ENCODE results near the gene PDE6D. TPM values are rescaled to one million over a fixed set of nuclear protein-coding genes. Genes with fewer than 3 reads are reported as not detected.
A peak's percentile ranks its signal among the peaks of the same experiment; 100 is the strongest.

PDE6D gene
- 10 to 100 TPM; 20.4 to 28.9 TPM for total RNA-seq

GRCh38 chr2:231780909-231781797 is at the start of gene PDE6D:
Gene PDE6D, minus strand, starts transcription at chr2:231781282. Its CDS starts 168 bp downstream, at chr2:231781114.
- peaks cover 40% of the 10 kb centered on the region for H3K4me1 Mint-ChIP-seq
- H3K4me3 Mint-ChIP-seq, result peak within 1 kb of the TSS; percentile 94
- peak within 1 kb of the TSS; percentile 91 for H3K27ac Mint-ChIP-seq

GRCh38 chr2:231821908-231822307 is 40.8 kb upstream of the PDE6D start:
- Mint-ChIP-seq H3K4me3 (no peak overlapping the region), H3K27ac (no peak overlapping the region), H3K9me3 (no peaks in the 10 kb centered on the region), H3K36me3 (ENCODE audit: low read depth) (no peaks in the 10 kb centered on the region), H3K4me1 (no peaks in the 10 kb centered on the region), H3K27me3 (peaks cover 7% of the 10 kb centered on the region)
- ATAC-seq (replicated peaks), result no peak

More at GRCh38 chr2:231780909-231781797, at the start of gene PDE6D:
- Mint-ChIP-seq H3K27me3 (no peaks in the 10 kb centered on the region), H3K36me3 (ENCODE audit: low read depth) (no peaks in the 10 kb centered on the region), H3K9me3 (no peaks in the 10 kb centered on the region)
- ATAC-seq (replicated peaks), result peak; percentile 94

GRCh38 chr2:231820786-231821303 is 39.8 kb upstream of the PDE6D start:
- Mint-ChIP-seq H3K4me1 (no peaks in the 10 kb centered on the region), H3K36me3 (ENCODE audit: low read depth) (no peaks in the 10 kb centered on the region), H3K4me3 (no peak overlapping the region), H3K27me3 (peaks cover 7% of the 10 kb centered on the region), H3K9me3 (no peaks in the 10 kb centered on the region), H3K27ac (no peak overlapping the region)
- ATAC-seq (replicated peaks), result no peak

- H3K4me1 Mint-ChIP-seq, result no peaks in the 10 kb centered on the region
- peaks cover 5% of the 10 kb centered on the region for H3K36me3 Mint-ChIP-seq (ENCODE audit: low read depth)
- peaks cover 7% of the 10 kb centered on the region for H3K27me3 Mint-ChIP-seq
- no peak for ATAC-seq (replicated peaks)
- H3K9me3 Mint-ChIP-seq, result peaks cover 4% of the 10 kb centered on the region
- no peak overlapping the region for H3K27ac Mint-ChIP-seq
- H3K4me3 Mint-ChIP-seq, result no peak overlapping the region
Observed at GRCh38 chr2:231819447-231820042, 38.5 kb upstream of the PDE6D start.

GRCh38 chr2:231816327-231817026 is 35.4 kb upstream of the PDE6D start:
- Mint-ChIP-seq H3K27me3 (peaks cover under 1% of the 10 kb centered on the region), H3K4me3 (no peak overlapping the region), H3K27ac (no peak overlapping the region), H3K9me3 (peaks cover 4% of the 10 kb centered on the region), H3K36me3 (ENCODE audit: low read depth) (peaks cover 29% of the 10 kb centered on the region), H3K4me1 (no peaks in the 10 kb centered on the region)
- ATAC-seq (replicated peaks), result no peak

- Mint-ChIP-seq H3K4me1 (no peaks in the 10 kb centered on the region), H3K27ac (no peak overlapping the region), H3K9me3 (peaks cover 4% of the 10 kb centered on the region), H3K4me3 (no peak overlapping the region), H3K36me3 (ENCODE audit: low read depth) (peaks cover 82% of the 10 kb centered on the region), H3K27me3 (no peaks in the 10 kb centered on the region)
- ATAC-seq (replicated peaks), result no peak
Observed at GRCh38 chr2:231810905-231811304, 29.8 kb upstream of the PDE6D start.

- Mint-ChIP-seq H3K27me3 (no peaks in the 10 kb centered on the region), H3K4me1 (peaks cover 5% of the 10 kb centered on the region), H3K36me3 (ENCODE audit: low read depth) (peaks cover 89% of the 10 kb centered on the region), H3K9me3 (no peaks in the 10 kb centered on the region), H3K27ac (no peak overlapping the region), H3K4me3 (no peak overlapping the region)
- no peak for ATAC-seq (replicated peaks)
Observed at GRCh38 chr2:231807020-231807419, 25.9 kb upstream of the PDE6D start.

GRCh38 chr2:231803501-231804138 is 22.5 kb upstream of the PDE6D start:
- H3K4me3 Mint-ChIP-seq, result no peak overlapping the region
- H3K4me1 Mint-ChIP-seq, result peaks cover 5% of the 10 kb centered on the region
- no peaks in the 10 kb centered on the region for H3K27me3 Mint-ChIP-seq
- peaks cover 91% of the 10 kb centered on the region for H3K36me3 Mint-ChIP-seq (ENCODE audit: low read depth)
- ATAC-seq (replicated peaks), result no peak
- H3K9me3 Mint-ChIP-seq, result no peaks in the 10 kb centered on the region
- H3K27ac Mint-ChIP-seq, result peak overlapping the region; percentile 11

- peaks cover 91% of the 10 kb centered on the region for H3K36me3 Mint-ChIP-seq (ENCODE audit: low read depth)
- ATAC-seq (replicated peaks), result peak; percentile 49
- H3K27me3 Mint-ChIP-seq, result no peaks in the 10 kb centered on the region
- no peaks in the 10 kb centered on the region for H3K9me3 Mint-ChIP-seq
- H3K4me1 Mint-ChIP-seq, result peaks cover 5% of the 10 kb centered on the region
- H3K27ac Mint-ChIP-seq, result no peak overlapping the region
- no peak overlapping the region for H3K4me3 Mint-ChIP-seq
Observed at GRCh38 chr2:231800493-231801091, 19.5 kb upstream of the PDE6D start.

- no peaks in the 10 kb centered on the region for H3K9me3 Mint-ChIP-seq
- peaks cover 96% of the 10 kb centered on the region for H3K36me3 Mint-ChIP-seq (ENCODE audit: low read depth)
- no peak for ATAC-seq (replicated peaks)
- no peak overlapping the region for H3K27ac Mint-ChIP-seq
- no peaks in the 10 kb centered on the region for H3K27me3 Mint-ChIP-seq
- H3K4me1 Mint-ChIP-seq, result peaks cover 13% of the 10 kb centered on the region
- no peak overlapping the region for H3K4me3 Mint-ChIP-seq
Observed at GRCh38 chr2:231795525-231796327, 14.6 kb upstream of the PDE6D start.

- ATAC-seq (replicated peaks), result no peak
- peak overlapping the region; percentile 8 for H3K27ac Mint-ChIP-seq
- no peaks in the 10 kb centered on the region for H3K27me3 Mint-ChIP-seq
- peaks cover 13% of the 10 kb centered on the region for H3K4me1 Mint-ChIP-seq
- H3K36me3 Mint-ChIP-seq (ENCODE audit: low read depth), result peaks cover 96% of the 10 kb centered on the region
- no peak overlapping the region for H3K4me3 Mint-ChIP-seq
- H3K9me3 Mint-ChIP-seq, result no peaks in the 10 kb centered on the region
Observed at GRCh38 chr2:231794383-231794782, 13.3 kb upstream of the PDE6D start.

GRCh38 chr2:231791107-231791506 is 10.0 kb upstream of the PDE6D start:
- no peaks in the 10 kb centered on the region for H3K9me3 Mint-ChIP-seq
- peaks cover 24% of the 10 kb centered on the region for H3K4me1 Mint-ChIP-seq
- no peak overlapping the region for H3K4me3 Mint-ChIP-seq
- H3K27me3 Mint-ChIP-seq, result no peaks in the 10 kb centered on the region
- peaks cover 90% of the 10 kb centered on the region for H3K36me3 Mint-ChIP-seq (ENCODE audit: low read depth)
- no peak overlapping the region for H3K27ac Mint-ChIP-seq
- no peak for ATAC-seq (replicated peaks)

GRCh38 chr2:231786917-231787292 is 5.8 kb upstream of the PDE6D start:
- ATAC-seq (replicated peaks), result no peak
- Mint-ChIP-seq H3K27me3 (no peaks in the 10 kb centered on the region), H3K9me3 (no peaks in the 10 kb centered on the region), H3K36me3 (ENCODE audit: low read depth) (peaks cover 52% of the 10 kb centered on the region), H3K4me3 (peak overlapping the region; percentile 89), H3K27ac (peak overlapping the region; percentile 73), H3K4me1 (peaks cover 51% of the 10 kb centered on the region)
